HG02885 (cell line): ENCODE results near the gene TEK.
"Not testable (repeated sequence)": the region's sequence is repeated elsewhere in the genome, so short reads cannot be mapped to it uniquely, and the experiment has no call there.

Experiments
- ATAC-seq: cut with Tn5 transposase; IDR thresholded peaks from one replicate; pipeline ENCODE4 v1.9.1; 2021; ENCODE audit warnings: mild to moderate bottlenecking; ENCODE audit not compliant: unreplicated experiment, poor library complexity

TEK gene

GRCh38 chr9:27108981-27109541, at the start of gene TEK:
Gene TEK, plus strand, starts transcription at chr9:27109225. Its CDS starts 366 bp downstream, at chr9:27109591.
- ATAC-seq, result no peak

GRCh38 chr9:27059412-27059811, 49.6 kb upstream of the TEK start:
- no peak for ATAC-seq

- ATAC-seq, result no peak
These were observed 49.1 kb upstream of the TEK start for GRCh38 chr9:27059907-27060306.

- no peak for ATAC-seq
These were observed 43.7 kb upstream of the TEK start for GRCh38 chr9:27065288-27065687.

- no peak for ATAC-seq
These were observed 34.9 kb upstream of the TEK start for GRCh38 chr9:27073841-27074728.

- ATAC-seq, result no peak
These were observed 30.3 kb upstream of the TEK start for GRCh38 chr9:27078685-27079084.

GRCh38 chr9:27085456-27085855, 23.6 kb upstream of the TEK start:
- ATAC-seq, result no peak

- ATAC-seq, result no peak
These were observed 22.0 kb upstream of the TEK start for GRCh38 chr9:27086818-27087680.

GRCh38 chr9:27088981-27089380, 20.0 kb upstream of the TEK start:
- ATAC-seq, result no peak

- ATAC-seq, result no peak
These were observed 19.3 kb upstream of the TEK start for GRCh38 chr9:27089706-27090105.

GRCh38 chr9:27090231-27090630, 18.8 kb upstream of the TEK start:
- ATAC-seq, result no peak

- no peak for ATAC-seq
These were observed 18.3 kb upstream of the TEK start for GRCh38 chr9:27090711-27091110.

GRCh38 chr9:27092496-27092895, 16.5 kb upstream of the TEK start:
- ATAC-seq, result not testable (repeated sequence)

- ATAC-seq, result not testable (repeated sequence)
These were observed 15.5 kb upstream of the TEK start for GRCh38 chr9:27093384-27094067.

GRCh38 chr9:27094640-27095298, 14.3 kb upstream of the TEK start:
- ATAC-seq, result no peak

- no peak for ATAC-seq
These were observed 1.8 kb upstream of the TEK start for GRCh38 chr9:27107241-27107640.

- no peak for ATAC-seq
These were observed 596 bp downstream of the TEK start for GRCh38 chr9:27109621-27110020.

- ATAC-seq, result no peak
These were observed 1.2 kb downstream of the TEK start for GRCh38 chr9:27110181-27110580.

GRCh38 chr9:27112235-27112634, 3.2 kb downstream of the TEK start:
- no peak for ATAC-seq
